OCI-LY1 (cell line): ENCODE data around the gene TMEM167B.

Source experiments
- CTCF ChIP-seq: fragments of 200-600 bp; sonication (generic), shearing (Covaris generic); IDR thresholded peaks from 2 replicates; pipeline ENCODE4 v1.5.1; 2017; ENCODE audit warnings: mild to moderate bottlenecking, antibody characterized with exemption, low read length, moderate library complexity, mixed read lengths
- EZH2 ChIP-seq: fragments of 200-600 bp; sonication (generic), shearing (Covaris generic); IDR thresholded peaks from 2 replicates; pipeline ENCODE4 v1.8.0; 2017; ENCODE audit warnings: borderline replicate concordance, mixed run types, mild to moderate bottlenecking, antibody characterized with exemption, low read length, moderate library complexity, mixed read lengths

GRCh38 chr1:109133815-109134214 lies 43.3 kb downstream of the TMEM167B start:
- no peak for TF ChIP-seq CTCF
- no peak for TF ChIP-seq EZH2
